GM13976 (cell line): Measurements from ENCODE around the gene ACTN2.

Experiments
- DNase-seq: peaks from one replicate; pipeline ENCODE4 v3.0.0; 2012; ENCODE audit warnings: low spot score
- CTCF ChIP-seq: IDR thresholded peaks from 2 replicates; pipeline ENCODE4 v1.5.1; 2012; ENCODE audit warnings: borderline replicate concordance, mild to moderate bottlenecking; ENCODE audit not compliant: insufficient read depth; ENCODE audit errors: extremely low read depth, missing control alignments, control extremely low read depth
- in situ Hi-C: fragments of 300-500 bp; cut with MboI; formaldehyde crosslinking; loops from one replicate; pipeline ENCODE4 v1.12.0; 2022; ENCODE audit warnings: low sequenced_read_pairs, mixed read lengths, inconsistent platforms; ENCODE audit not compliant: unreplicated experiment

Gene ACTN2

DNA sequence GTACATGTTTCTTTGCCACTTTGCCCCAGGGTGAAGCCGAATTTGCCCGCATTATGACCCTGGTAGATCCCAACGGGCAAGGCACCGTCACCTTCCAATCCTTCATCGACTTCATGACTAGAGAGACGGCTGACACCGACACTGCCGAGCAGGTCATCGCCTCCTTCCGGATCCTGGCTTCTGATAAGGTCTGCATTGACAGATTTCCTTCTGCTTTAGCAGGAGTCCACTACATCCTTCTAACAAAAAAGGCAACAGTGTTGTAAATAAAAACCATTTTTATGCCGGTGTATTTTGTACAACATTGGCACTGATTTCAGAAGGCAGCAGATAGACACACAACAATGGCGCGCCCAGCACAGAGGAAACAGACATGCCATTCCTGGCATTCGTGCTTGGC is 74.7 kb downstream of the ACTN2 start:
- no peak for TF ChIP-seq CTCF
- DNase-seq = no peak
- in situ Hi-C loops = no loop called here

DNA sequence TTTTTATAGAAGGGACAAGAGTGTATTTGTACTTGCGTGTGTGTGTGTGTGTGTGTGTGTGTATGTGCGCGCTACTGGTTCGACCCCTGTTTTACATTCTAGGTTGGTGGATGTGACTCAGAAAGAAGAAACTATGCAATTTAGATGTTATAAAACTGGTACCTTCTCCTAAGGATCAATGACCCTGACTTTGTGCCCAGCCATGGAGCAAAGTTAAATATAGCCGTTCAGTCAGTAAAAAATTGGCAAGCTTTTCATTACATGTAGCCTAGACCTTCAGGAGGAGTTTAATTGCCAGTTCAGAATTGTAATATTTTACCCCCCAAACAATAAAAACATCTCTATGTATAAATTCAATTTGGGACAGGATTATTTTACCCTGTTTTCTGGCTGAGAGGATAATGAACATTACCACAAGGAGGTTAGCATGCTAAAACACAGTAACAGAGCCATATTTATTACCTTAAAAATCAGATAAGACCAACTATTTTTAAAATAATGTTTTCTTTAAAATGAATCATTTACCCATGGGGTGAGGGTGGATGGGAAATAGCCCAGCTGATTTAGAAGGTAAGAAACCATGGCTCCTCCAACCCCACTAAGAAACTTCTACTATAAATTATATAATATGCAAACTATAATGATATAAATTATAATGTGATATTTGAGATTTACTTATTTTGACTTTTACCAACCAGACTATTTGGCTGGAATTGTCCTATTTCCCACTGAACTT is 75.3 kb downstream of the ACTN2 start:
- no peak for DNase-seq
- in situ Hi-C loops = no loop called here
- no peak for TF ChIP-seq CTCF

- no peak for DNase-seq
- no peak for TF ChIP-seq CTCF
- in situ Hi-C loops = no loop called here
Measured at GRCh38 chr1:236762410-236762809, 76.1 kb downstream of the ACTN2 start.

GRCh38 chr1:236765831-236766230 is 79.5 kb downstream of the ACTN2 start:
- DNase-seq = no peak
- no peak for TF ChIP-seq CTCF
- in situ Hi-C loops = no loop called here

DNA sequence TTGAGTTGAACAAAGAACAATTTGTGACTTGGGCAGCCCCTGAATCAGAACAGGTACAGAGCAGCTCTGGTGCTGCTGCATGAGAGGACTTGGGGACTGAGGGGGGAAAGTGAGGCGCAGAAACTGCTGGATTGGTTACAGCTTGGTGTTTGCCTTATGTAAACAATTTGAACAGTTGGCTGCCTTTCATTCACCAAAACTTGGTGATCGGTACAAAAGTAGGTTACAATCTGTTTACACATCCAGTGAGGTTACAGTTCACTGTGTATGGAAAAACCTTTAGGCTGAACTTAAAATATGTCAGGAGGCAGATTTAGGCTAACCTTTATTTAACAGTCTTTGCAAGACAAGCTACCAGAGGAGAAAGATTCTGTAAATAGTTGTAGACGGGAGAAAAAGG is 80.2 kb downstream of the ACTN2 start:
- in situ Hi-C loops = no loop called here
- TF ChIP-seq CTCF = no peak
- no peak for DNase-seq

GRCh38 chr1:236767276-236767675 is 81.0 kb downstream of the ACTN2 start:
- in situ Hi-C loops = no loop called here
- TF ChIP-seq CTCF = no peak
- no peak for DNase-seq
